Activated T-helper 9 cell treated with anti-CD3 and anti-CD28 coated beads, Interleukin-2, amount 50 U/mL, for 16 hours (primary cell): ENCODE results near the gene MRPL10.
A peak's percentile ranks its signal among the peaks of the same experiment; 100 is the strongest.

Experiments used
- DNase-seq: peaks from one replicate; pipeline ENCODE4 v3.0.0-alpha.2; 2020; ENCODE audit warnings: low read depth

Gene MRPL10

GRCh38 chr17:47857551-47858455 lies 26.5 kb upstream of the MRPL10 start:
- DNase-seq = no peak

- DNase-seq = no peak
These were observed 25.5 kb upstream of the MRPL10 start for GRCh38 chr17:47856830-47857229.

- DNase-seq = no peak
These were observed 24.4 kb upstream of the MRPL10 start for GRCh38 chr17:47855737-47856136.

GRCh38 chr17:47853616-47854015 lies 22.3 kb upstream of the MRPL10 start:
- DNase-seq = no peak

GRCh38 chr17:47852113-47852949 lies 21.0 kb upstream of the MRPL10 start:
- no peak for DNase-seq

- DNase-seq = no peak
These were observed 20.4 kb upstream of the MRPL10 start for GRCh38 chr17:47851764-47852112.

GRCh38 chr17:47850692-47851573 lies 19.6 kb upstream of the MRPL10 start, which contains the start of gene SP6:
TSS of gene SP6 (minus strand) at chr17:47851163. CDS start at chr17:47848429, 2,734 bp downstream.
- DNase-seq = peak; percentile 59

- no peak for DNase-seq
These were observed 19.0 kb upstream of the MRPL10 start for GRCh38 chr17:47850373-47850691.

GRCh38 chr17:47848198-47848513 lies 16.8 kb upstream of the MRPL10 start:
- no peak for DNase-seq

- no peak for DNase-seq
These were observed 16.2 kb upstream of the MRPL10 start for GRCh38 chr17:47847341-47848197.

- DNase-seq = no peak
These were observed 15.5 kb upstream of the MRPL10 start for GRCh38 chr17:47846716-47847340.

GRCh38 chr17:47845716-47846075 lies 14.4 kb upstream of the MRPL10 start:
- DNase-seq = no peak

GRCh38 chr17:47844814-47845715 lies 13.7 kb upstream of the MRPL10 start:
- no peak for DNase-seq

GRCh38 chr17:47844227-47844626 lies 12.9 kb upstream of the MRPL10 start:
- no peak for DNase-seq

- no peak for DNase-seq
These were observed 12.0 kb upstream of the MRPL10 start for GRCh38 chr17:47843391-47843730.

GRCh38 chr17:47841488-47842291 lies 10.3 kb upstream of the MRPL10 start:
- DNase-seq = no peak

- DNase-seq = peak; percentile 81
These were observed 9.6 kb upstream of the MRPL10 start, which contains the start of gene SCRN2 for GRCh38 chr17:47840742-47841487. TSS of gene SCRN2 (minus strand) at chr17:47841273. CDS start at chr17:47840843, 430 bp downstream.

- no peak for DNase-seq
These were observed 8.8 kb upstream of the MRPL10 start for GRCh38 chr17:47840001-47840741.
